HepG2 (cell line): ENCODE measurements around the gene SERPINB1. TPM values are rescaled to one million over a fixed set of nuclear protein-coding genes. Genes with fewer than 3 reads are reported as not detected.
A peak's percentile ranks its signal among the peaks of the same experiment; 100 is the strongest.

Experiments
- AHR ChIP-seq: IDR thresholded peaks from 2 replicates; pipeline ENCODE4 v1.6.1; 2018; ENCODE audit warnings: missing genetic modification reagents, missing compliant biosample characterization
- BCL6 ChIP-seq: IDR thresholded peaks from 2 replicates; pipeline ENCODE4 v1.6.1; 2016; ENCODE audit warnings: missing genetic modification reagents, missing compliant biosample characterization
- ELF3 ChIP-seq: IDR thresholded peaks from 2 replicates; pipeline ENCODE4 v1.6.1; 2016; ENCODE audit warnings: missing genetic modification reagents, missing compliant biosample characterization
- ELF4 ChIP-seq: sonication (generic); formaldehyde crosslinking; IDR thresholded peaks from 2 replicates; pipeline ENCODE4 v1.5.0; 2020; ENCODE audit warnings: missing genetic modification reagents, mild to moderate bottlenecking, moderate library complexity, borderline replicate concordance
- EP300 ChIP-seq, 3 experiments: sonication (generic) in 1 of 3; formaldehyde crosslinking in 1 of 3; IDR thresholded peaks; 2 replicates each; pipeline versions ENCODE4 v1.5.1 to v1.6.1; 2011 to 2020; ENCODE audit warnings: low read depth in 2 of 3, low read length in 2 of 3, borderline replicate concordance in 1 of 3, improper control_type of control experiment in 1 of 3, mild to moderate bottlenecking in 1 of 3, missing genetic modification reagents in 1 of 3, moderate library complexity in 1 of 3
- HOXA7 ChIP-seq: sonication (generic); formaldehyde crosslinking; IDR thresholded peaks from 2 replicates; pipeline ENCODE4 v1.8.1; 2022; ENCODE audit warnings: mild to moderate bottlenecking, missing genetic modification reagents, moderate library complexity
- KAT8 ChIP-seq: IDR thresholded peaks from 2 replicates; pipeline ENCODE4 v1.6.1; 2016; ENCODE audit warnings: missing genetic modification reagents, missing compliant biosample characterization
- RARA ChIP-seq: IDR thresholded peaks from 2 replicates; pipeline ENCODE4 v1.6.1; 2016; ENCODE audit warnings: missing genetic modification reagents, missing compliant biosample characterization
- RORA ChIP-seq: sonication (generic); formaldehyde crosslinking; IDR thresholded peaks from 2 replicates; pipeline ENCODE4 v1.5.0; 2020; ENCODE audit warnings: mild to moderate bottlenecking, missing genetic modification reagents, moderate library complexity
- SATB2 ChIP-seq: sonication (generic); formaldehyde crosslinking; IDR thresholded peaks from 2 replicates; pipeline ENCODE4 v1.5.0; 2020; ENCODE audit warnings: missing genetic modification reagents
- SOX5 ChIP-seq: IDR thresholded peaks from 2 replicates; pipeline ENCODE4 v1.6.1; 2016; ENCODE audit warnings: borderline replicate concordance
- TBX2 ChIP-seq: sonication (generic); formaldehyde crosslinking; IDR thresholded peaks from 2 replicates; pipeline ENCODE4 v1.5.0; 2020; ENCODE audit warnings: missing genetic modification reagents, mild to moderate bottlenecking, borderline replicate concordance
- ZNF138 ChIP-seq: sonication (generic); formaldehyde crosslinking; IDR thresholded peaks from 2 replicates; pipeline ENCODE4 v1.5.0; 2020; ENCODE audit warnings: mild to moderate bottlenecking, low read depth, missing genetic modification reagents
- ZNF331 ChIP-seq: sonication (generic); formaldehyde crosslinking; IDR thresholded peaks from 2 replicates; pipeline ENCODE4 v1.4.0; 2020; ENCODE audit warnings: missing genetic modification reagents
- polyA plus RNA-seq, 8 experiments: library from polyadenylated mRNA; depleted of rRNA in 3 of 8; stranded (reverse) in 7 of 8; unstranded in 1 of 8; fragments of >200 nt; fragmentation: Illumina TruSeq in 4 of 8; extraction: Trizol in 4 of 8; gene quantifications; 2 replicates each; pipeline versions ENCODE4 v1.2.1 to v1.2.3, GENCODE V29; 2011 to 2016; ENCODE audit warnings: low read depth in 4 of 8, missing spikeins in 1 of 8, mixed read lengths in 1 of 8; ENCODE audit not compliant: insufficient read depth in 1 of 8
- total RNA-seq, 5 experiments: library from RNA; depleted of rRNA; stranded (reverse); fragments of >200 nt; fragmentation: Illumina TruSeq; extraction: Trizol; gene quantifications; 2 replicates each; pipeline ENCODE4 v1.2.3, GENCODE V29; 2016; ENCODE audit warnings: low read depth in 1 of 5
- TF ChIP-seq, protein P1 (sequence below): sonication (generic); formaldehyde crosslinking; IDR thresholded peaks from 2 replicates; pipeline ENCODE4 v1.5.1; 2020; ENCODE audit warnings: mild to moderate bottlenecking, missing genetic modification reagents, borderline replicate concordance
- TF ChIP-seq, protein P2 (sequence below): sonication (generic); IDR thresholded peaks from 2 replicates; pipeline ENCODE4 v1.6.1; 2016; ENCODE audit warnings: low read depth, borderline replicate concordance
- TF ChIP-seq, protein P3 (sequence below): sonication (generic); formaldehyde crosslinking; IDR thresholded peaks from 2 replicates; pipeline ENCODE4 v1.9.0; 2022; ENCODE audit warnings: low read depth, missing genetic modification reagents
- TF ChIP-seq, protein P4 (sequence below): IDR thresholded peaks from 2 replicates; pipeline ENCODE4 v1.6.1; 2016; ENCODE audit warnings: missing genetic modification reagents, missing compliant biosample characterization
- TF ChIP-seq, protein P5 (sequence below): sonication (generic); formaldehyde crosslinking; IDR thresholded peaks from 2 replicates; pipeline ENCODE4 v1.5.0; 2020; ENCODE audit warnings: missing genetic modification reagents, mild to moderate bottlenecking, borderline replicate concordance

SERPINB1 gene
- total and polyA plus RNA-seq, 2 of the 13 experiments (the other 11 are each of a cell fraction or from before 2014, with no cell fraction given) = 41.4 to 60.5 TPM

DNA sequence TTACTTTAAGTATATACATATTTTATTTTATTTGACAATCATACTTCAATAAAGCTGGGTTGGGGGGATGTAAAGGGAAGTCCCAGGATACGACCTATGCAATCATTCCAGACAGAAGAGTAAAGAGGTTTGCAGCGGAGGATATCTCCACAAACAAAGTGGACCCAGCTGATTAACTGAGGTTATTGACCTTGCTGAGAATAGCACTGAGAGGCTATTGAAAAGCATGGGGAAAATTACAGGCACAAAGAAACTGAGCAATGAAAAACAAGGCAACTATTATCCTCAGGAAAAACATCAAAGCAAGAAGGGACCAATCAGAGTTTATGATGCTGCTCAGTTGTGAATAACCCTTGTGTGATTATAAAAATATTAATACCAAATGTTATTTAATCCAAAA is 32.6 kb downstream of the SERPINB1 start (continued):
- TF ChIP-seq, protein P1, sequence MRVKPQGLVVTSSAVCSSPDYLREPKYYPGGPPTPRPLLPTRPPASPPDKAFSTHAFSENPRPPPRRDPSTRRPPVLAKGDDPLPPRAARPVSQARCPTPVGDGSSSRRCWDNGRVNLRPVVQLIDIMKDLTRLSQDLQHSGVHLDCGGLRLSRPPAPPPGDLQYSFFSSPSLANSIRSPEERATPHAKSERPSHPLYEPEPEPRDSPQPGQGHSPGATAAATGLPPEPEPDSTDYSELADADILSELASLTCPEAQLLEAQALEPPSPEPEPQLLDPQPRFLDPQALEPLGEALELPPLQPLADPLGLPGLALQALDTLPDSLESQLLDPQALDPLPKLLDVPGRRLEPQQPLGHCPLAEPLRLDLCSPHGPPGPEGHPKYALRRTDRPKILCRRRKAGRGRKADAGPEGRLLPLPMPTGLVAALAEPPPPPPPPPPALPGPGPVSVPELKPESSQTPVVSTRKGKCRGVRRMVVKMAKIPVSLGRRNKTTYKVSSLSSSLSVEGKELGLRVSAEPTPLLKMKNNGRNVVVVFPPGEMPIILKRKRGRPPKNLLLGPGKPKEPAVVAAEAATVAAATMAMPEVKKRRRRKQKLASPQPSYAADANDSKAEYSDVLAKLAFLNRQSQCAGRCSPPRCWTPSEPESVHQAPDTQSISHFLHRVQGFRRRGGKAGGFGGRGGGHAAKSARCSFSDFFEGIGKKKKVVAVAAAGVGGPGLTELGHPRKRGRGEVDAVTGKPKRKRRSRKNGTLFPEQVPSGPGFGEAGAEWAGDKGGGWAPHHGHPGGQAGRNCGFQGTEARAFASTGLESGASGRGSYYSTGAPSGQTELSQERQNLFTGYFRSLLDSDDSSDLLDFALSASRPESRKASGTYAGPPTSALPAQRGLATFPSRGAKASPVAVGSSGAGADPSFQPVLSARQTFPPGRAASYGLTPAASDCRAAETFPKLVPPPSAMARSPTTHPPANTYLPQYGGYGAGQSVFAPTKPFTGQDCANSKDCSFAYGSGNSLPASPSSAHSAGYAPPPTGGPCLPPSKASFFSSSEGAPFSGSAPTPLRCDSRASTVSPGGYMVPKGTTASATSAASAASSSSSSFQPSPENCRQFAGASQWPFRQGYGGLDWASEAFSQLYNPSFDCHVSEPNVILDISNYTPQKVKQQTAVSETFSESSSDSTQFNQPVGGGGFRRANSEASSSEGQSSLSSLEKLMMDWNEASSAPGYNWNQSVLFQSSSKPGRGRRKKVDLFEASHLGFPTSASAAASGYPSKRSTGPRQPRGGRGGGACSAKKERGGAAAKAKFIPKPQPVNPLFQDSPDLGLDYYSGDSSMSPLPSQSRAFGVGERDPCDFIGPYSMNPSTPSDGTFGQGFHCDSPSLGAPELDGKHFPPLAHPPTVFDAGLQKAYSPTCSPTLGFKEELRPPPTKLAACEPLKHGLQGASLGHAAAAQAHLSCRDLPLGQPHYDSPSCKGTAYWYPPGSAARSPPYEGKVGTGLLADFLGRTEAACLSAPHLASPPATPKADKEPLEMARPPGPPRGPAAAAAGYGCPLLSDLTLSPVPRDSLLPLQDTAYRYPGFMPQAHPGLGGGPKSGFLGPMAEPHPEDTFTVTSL (CRISPR knock-in tag) = peak; percentile 56; the same call in 1 of the 2 replicates
- TF ChIP-seq, protein P2, sequence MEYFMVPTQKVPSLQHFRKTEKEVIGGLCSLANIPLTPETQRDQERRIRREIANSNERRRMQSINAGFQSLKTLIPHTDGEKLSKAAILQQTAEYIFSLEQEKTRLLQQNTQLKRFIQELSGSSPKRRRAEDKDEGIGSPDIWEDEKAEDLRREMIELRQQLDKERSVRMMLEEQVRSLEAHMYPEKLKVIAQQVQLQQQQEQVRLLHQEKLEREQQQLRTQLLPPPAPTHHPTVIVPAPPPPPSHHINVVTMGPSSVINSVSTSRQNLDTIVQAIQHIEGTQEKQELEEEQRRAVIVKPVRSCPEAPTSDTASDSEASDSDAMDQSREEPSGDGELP = peak; percentile 99
- TF ChIP-seq BCL6 (CRISPR knock-in tag) = peak; percentile 69
- TF ChIP-seq AHR (CRISPR knock-in tag) = no peak
- peak; percentile 49; the same call in 1 of the 2 replicates for TF ChIP-seq ZNF331
- TF ChIP-seq, protein P3, sequence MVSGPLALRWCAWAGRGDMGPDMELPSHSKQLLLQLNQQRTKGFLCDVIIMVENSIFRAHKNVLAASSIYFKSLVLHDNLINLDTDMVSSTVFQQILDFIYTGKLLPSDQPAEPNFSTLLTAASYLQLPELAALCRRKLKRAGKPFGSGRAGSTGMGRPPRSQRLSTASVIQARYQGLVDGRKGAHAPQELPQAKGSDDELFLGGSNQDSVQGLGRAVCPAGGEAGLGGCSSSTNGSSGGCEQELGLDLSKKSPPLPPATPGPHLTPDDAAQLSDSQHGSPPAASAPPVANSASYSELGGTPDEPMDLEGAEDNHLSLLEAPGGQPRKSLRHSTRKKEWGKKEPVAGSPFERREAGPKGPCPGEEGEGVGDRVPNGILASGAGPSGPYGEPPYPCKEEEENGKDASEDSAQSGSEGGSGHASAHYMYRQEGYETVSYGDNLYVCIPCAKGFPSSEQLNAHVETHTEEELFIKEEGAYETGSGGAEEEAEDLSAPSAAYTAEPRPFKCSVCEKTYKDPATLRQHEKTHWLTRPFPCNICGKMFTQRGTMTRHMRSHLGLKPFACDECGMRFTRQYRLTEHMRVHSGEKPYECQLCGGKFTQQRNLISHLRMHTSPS = no peak
- peak; percentile 50; the same call in 1 of the 2 replicates for TF ChIP-seq ELF3 (CRISPR knock-in tag)
- TF ChIP-seq ZNF138 (CRISPR knock-in tag) = no peak
- peak; percentile 36; the same call in 1 of the 2 replicates for TF ChIP-seq TBX2 (CRISPR knock-in tag)
- TF ChIP-seq, protein P4, sequence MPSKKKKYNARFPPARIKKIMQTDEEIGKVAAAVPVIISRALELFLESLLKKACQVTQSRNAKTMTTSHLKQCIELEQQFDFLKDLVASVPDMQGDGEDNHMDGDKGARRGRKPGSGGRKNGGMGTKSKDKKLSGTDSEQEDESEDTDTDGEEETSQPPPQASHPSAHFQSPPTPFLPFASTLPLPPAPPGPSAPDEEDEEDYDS (CRISPR knock-in tag) = peak; percentile 15; the same call in 1 of the 2 replicates
- TF ChIP-seq EP300 (IDR thresholded peaks at IDR 0.05; ENCODE audit: low read depth in 2 of 2, low read length in 2 of 2) = peak in 1 of 2 experiments; percentile 61; a peak in 2 of 4 replicates
- no peak for TF ChIP-seq EP300 (CRISPR knock-in tag; IDR thresholded peaks at IDR 0.05; ENCODE audit: borderline replicate concordance)
- no peak for TF ChIP-seq HOXA7 (CRISPR knock-in tag)
- TF ChIP-seq KAT8 (CRISPR knock-in tag) = peak; percentile 56; the same call in 1 of the 2 replicates
- peak; percentile 87 for TF ChIP-seq SOX5 (CRISPR knock-in tag)
- peak; percentile 41 for TF ChIP-seq RARA
- TF ChIP-seq, protein P5, sequence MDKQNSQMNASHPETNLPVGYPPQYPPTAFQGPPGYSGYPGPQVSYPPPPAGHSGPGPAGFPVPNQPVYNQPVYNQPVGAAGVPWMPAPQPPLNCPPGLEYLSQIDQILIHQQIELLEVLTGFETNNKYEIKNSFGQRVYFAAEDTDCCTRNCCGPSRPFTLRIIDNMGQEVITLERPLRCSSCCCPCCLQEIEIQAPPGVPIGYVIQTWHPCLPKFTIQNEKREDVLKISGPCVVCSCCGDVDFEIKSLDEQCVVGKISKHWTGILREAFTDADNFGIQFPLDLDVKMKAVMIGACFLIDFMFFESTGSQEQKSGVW (CRISPR knock-in tag) = no peak
- no peak for TF ChIP-seq RORA (CRISPR knock-in tag)
- no peak for TF ChIP-seq ELF4 (CRISPR knock-in tag)
- no peak for TF ChIP-seq SATB2 (CRISPR knock-in tag)
